Uterus (tissue), 2 donors: Measurements from ENCODE around the gene ATP6V1B1.

Experiments
- CTCF ChIP-seq, 4 experiments: fragments of 200-600 bp in 2 of 4; fragments of 450-650 bp in 2 of 4; sonication (generic) in 2 of 4; IDR thresholded peaks; one replicate each; pipeline ENCODE4 v1.5.1; 2016 to 2019; ENCODE audit warnings: antibody characterized with exemption in 4 of 4, mild to moderate bottlenecking in 2 of 4, moderate library complexity in 1 of 4
- POLR2A ChIP-seq, 2 donors: fragments of 450-650 bp; IDR thresholded peaks; one replicate each; pipeline ENCODE4 v1.6.1; 2016; ENCODE audit warnings: antibody characterized with exemption in 2 of 2, mild to moderate bottlenecking in 1 of 2, moderate library complexity in 1 of 2

GRCh38 chr2:70985283-70985688 is 49.6 kb downstream of the ATP6V1B1 start:
- TF ChIP-seq CTCF (IDR thresholded peaks at IDR 0.05) (no peak), POLR2A (IDR thresholded peaks at IDR 0.05) (no peak)
